CD4-positive, CD25-positive, alpha-beta regulatory T cell (primary cell): ENCODE results near the gene AP5Z1. TPM values are rescaled to one million over a fixed set of nuclear protein-coding genes. Genes with fewer than 3 reads are reported as not detected.

Experiments
- ATAC-seq, 2 donors: fragments of 150-1000 bp; cut with Tn5 transposase; one replicate each; pipeline ENCODE4 v1.10.0; 2021; ENCODE audit warnings: low read depth in 2 of 2, moderate number of reproducible peaks in 2 of 2, moderate library complexity in 1 of 2
- DNase-seq, 3 donors: peaks; one replicate each; pipeline versions ENCODE4 v3.0.0 to v3.0.0-alpha.2; 2012 to 2022; ENCODE audit warnings: mixed read lengths in 1 of 3
- H3K27ac ChIP-seq: one replicate; pipeline ENCODE4 v1.7.0; 2013; ENCODE audit warnings: mild to moderate bottlenecking, low read length; ENCODE audit not compliant: insufficient read depth, poor library complexity, severe bottlenecking
- H3K27me3 ChIP-seq: one replicate; pipeline ENCODE4 v1.7.0; 2013; ENCODE audit warnings: low read length; ENCODE audit not compliant: control insufficient read depth, insufficient read depth
- H3K36me3 ChIP-seq: one replicate; pipeline ENCODE4 v1.7.0; 2013; ENCODE audit warnings: mild to moderate bottlenecking, low read length, moderate library complexity; ENCODE audit not compliant: control insufficient read depth, insufficient read depth
- H3K4me1 ChIP-seq: 2 replicates; pipeline ENCODE4 v1.7.0; 2013; ENCODE audit warnings: mild to moderate bottlenecking, low read length; ENCODE audit not compliant: insufficient read depth, control insufficient read depth, poor library complexity, severe bottlenecking
- H3K4me3 ChIP-seq: one replicate; pipeline ENCODE4 v1.7.0; 2013; ENCODE audit warnings: low read depth, mild to moderate bottlenecking, low read length, moderate library complexity
- H3K9me3 ChIP-seq, 2 experiments: 1 replicate in 1 of 2; 2 replicates in 1 of 2; pipeline ENCODE4 v1.7.0; 2013; ENCODE audit warnings: low read length in 2 of 2, mild to moderate bottlenecking in 1 of 2, moderate library complexity in 1 of 2; ENCODE audit not compliant: control insufficient read depth in 2 of 2
- H3K27ac Mint-ChIP-seq, 3 donors: one replicate each; pipeline ENCODE4 v1.8.0; 2020 to 2022; ENCODE audit warnings: mild to moderate bottlenecking in 3 of 3, mixed read lengths in 3 of 3, moderate library complexity in 2 of 3
- H3K27me3 Mint-ChIP-seq: one replicate; pipeline ENCODE4 v1.8.0; 2022; ENCODE audit warnings: mild to moderate bottlenecking, mixed read lengths
- H3K36me3 Mint-ChIP-seq: one replicate; pipeline ENCODE4 v1.8.0; 2020; ENCODE audit warnings: mixed read lengths
- H3K4me1 Mint-ChIP-seq, 4 donors: one replicate each; pipeline ENCODE4 v1.8.0; 2020 to 2022; ENCODE audit warnings: mixed read lengths in 4 of 4, mild to moderate bottlenecking in 1 of 4
- H3K4me3 Mint-ChIP-seq, 4 donors: one replicate each; pipeline ENCODE4 v1.8.0; 2020 to 2022; ENCODE audit warnings: mild to moderate bottlenecking in 4 of 4, mixed read lengths in 4 of 4, moderate library complexity in 3 of 4
- H3K9me3 Mint-ChIP-seq, 7 donors: one replicate each; pipeline ENCODE4 v1.8.0; 2020 to 2022; ENCODE audit warnings: mixed read lengths in 7 of 7, mild to moderate bottlenecking in 3 of 7, moderate library complexity in 2 of 7
- polyA plus RNA-seq, 4 donors: library from polyadenylated mRNA; unstranded; fragments of 300-500 nt; fragmentation: Illumina TruSeq; gene quantifications; one replicate each; pipeline ENCODE4 v1.2.3, GENCODE V29; 2021
- total RNA-seq: library from RNA; stranded (reverse); gene quantifications from one replicate; pipeline ENCODE4 v1.2.3, GENCODE V29; 2022

Gene AP5Z1
- total and polyA plus RNA-seq, 5 donors from 2014 or later, result 36.3 to 130 (median 47.1) TPM

DNA sequence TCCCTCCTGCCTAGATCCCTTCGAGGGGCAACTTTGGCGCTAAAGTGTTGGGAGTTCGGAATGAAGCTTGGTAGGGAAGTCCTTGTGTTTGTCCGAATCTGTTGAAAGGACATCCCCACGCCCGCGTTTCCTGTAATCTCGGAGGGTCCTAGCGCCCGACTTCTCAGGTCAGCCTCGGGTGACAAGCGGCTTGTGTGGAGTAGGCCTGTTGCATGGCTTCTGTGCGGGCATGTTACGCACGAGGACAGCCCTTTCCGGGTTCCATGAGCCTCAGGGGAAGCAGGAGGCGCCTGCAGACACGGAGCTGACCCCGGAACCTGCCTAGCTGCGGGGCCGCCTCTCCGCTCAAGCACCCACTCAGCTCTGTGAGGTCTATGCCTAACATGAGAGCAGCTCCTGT, 28.4 kb upstream of the AP5Z1 start:
- H3K27me3 ChIP-seq, result no peaks in the 10 kb centered on the region
- no peaks in the 10 kb centered on the region for H3K9me3 ChIP-seq
- peak overlapping the region; percentile 84 for H3K27ac ChIP-seq
- peaks cover 41% of the 10 kb centered on the region for H3K4me1 ChIP-seq
- Mint-ChIP-seq H3K27me3 (no peaks in the 10 kb centered on the region), H3K9me3 (no peaks in the 10 kb centered on the region), H3K4me3 (peak overlapping the region in 3 of 4 donors; percentile 21 to 57 (median 35)), H3K27ac (peak overlapping the region; percentile 67 to 91 (median 75)), H3K36me3 (peaks cover 15% of the 10 kb centered on the region), H3K4me1 (peaks cover 23 to 69% (median 40%) of the 10 kb centered on the region in 4 donors)
- DNase-seq (no peak), ATAC-seq (no peak)
- H3K36me3 ChIP-seq, result peaks cover 11% of the 10 kb centered on the region
- H3K4me3 ChIP-seq, result no peak overlapping the region

DNA sequence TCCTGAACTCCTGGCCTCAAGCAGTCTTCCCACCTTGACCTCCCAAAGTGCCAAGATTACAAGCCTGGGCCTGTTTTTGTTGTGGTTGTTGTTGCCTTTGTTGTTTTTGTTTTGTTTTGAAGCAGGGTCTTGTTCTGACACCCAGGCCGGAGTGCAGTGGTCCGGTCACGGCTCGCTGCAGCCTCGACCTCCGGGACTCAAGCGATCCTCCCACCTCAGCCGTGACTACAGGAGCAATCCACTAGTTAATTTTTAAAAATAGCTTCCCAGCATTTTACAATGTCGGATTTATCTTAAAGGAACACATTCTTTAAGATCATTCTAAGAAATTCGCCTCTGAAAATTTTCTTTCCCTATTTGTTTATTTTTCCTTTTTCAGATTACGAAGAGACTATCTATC, 27.7 kb upstream of the AP5Z1 start:
- Mint-ChIP-seq H3K4me1 (peaks cover 23 to 65% (median 39%) of the 10 kb centered on the region in 4 donors), H3K4me3 (peak overlapping the region; percentile 27 to 82 (median 62))
- H3K4me1 ChIP-seq, result peaks cover 41% of the 10 kb centered on the region

DNA sequence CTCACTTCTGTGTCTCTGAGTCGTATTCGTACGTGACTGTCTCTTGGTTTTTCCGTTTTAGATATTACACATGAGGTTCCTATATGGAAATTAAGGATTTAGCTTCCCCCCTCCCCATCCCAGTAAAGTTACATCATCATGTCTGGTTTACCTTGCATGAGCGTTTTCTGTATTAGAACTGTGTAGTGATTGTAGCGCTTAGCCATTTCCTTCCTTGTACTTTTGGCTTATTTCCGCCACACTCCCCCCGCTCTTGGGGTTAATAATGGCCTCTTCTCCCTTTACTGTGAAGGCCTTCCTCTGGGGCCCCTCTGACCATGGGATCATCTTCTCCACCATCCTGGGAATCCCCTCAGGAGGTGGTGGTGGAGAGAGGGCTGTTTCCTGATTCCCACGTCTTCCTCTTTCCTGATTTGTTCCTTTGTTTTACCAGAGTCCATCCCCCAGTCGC, 27.2 kb upstream of the AP5Z1 start:
- H3K9me3 Mint-ChIP-seq, result no peaks in the 10 kb centered on the region
- ATAC-seq, result no peak
- H3K4me1 ChIP-seq, result peaks cover 44% of the 10 kb centered on the region
- H3K36me3 Mint-ChIP-seq, result peaks cover 14% of the 10 kb centered on the region
- no peak overlapping the region for H3K4me3 ChIP-seq
- H3K4me1 Mint-ChIP-seq, result peaks cover 23 to 65% (median 41%) of the 10 kb centered on the region in 4 donors
- H3K9me3 ChIP-seq, result no peaks in the 10 kb centered on the region
- no peaks in the 10 kb centered on the region for H3K27me3 ChIP-seq
- no peaks in the 10 kb centered on the region for H3K27me3 Mint-ChIP-seq
- H3K27ac Mint-ChIP-seq, result peak overlapping the region; percentile 82 to 94 (median 91)
- peak overlapping the region; percentile 50 for H3K27ac ChIP-seq
- DNase-seq, result no peak
- peak overlapping the region; percentile 56 to 82 (median 71) for H3K4me3 Mint-ChIP-seq
- H3K36me3 ChIP-seq, result no peaks in the 10 kb centered on the region

More for the DNA sequence above, 27.7 kb upstream of the AP5Z1 start:
- H3K27ac Mint-ChIP-seq, result peak overlapping the region; percentile 81 to 94 (median 91)
- Histone ChIP-seq H3K4me3 (no peak overlapping the region), H3K9me3 (no peaks in the 10 kb centered on the region), H3K27me3 (no peaks in the 10 kb centered on the region), H3K27ac (peak overlapping the region; percentile 84), H3K36me3 (peaks cover 4% of the 10 kb centered on the region)
- H3K27me3 Mint-ChIP-seq, result no peaks in the 10 kb centered on the region
- DNase-seq (no peak), ATAC-seq (no peak)
- peaks cover 14% of the 10 kb centered on the region for H3K36me3 Mint-ChIP-seq
- H3K9me3 Mint-ChIP-seq, result no peaks in the 10 kb centered on the region

DNA sequence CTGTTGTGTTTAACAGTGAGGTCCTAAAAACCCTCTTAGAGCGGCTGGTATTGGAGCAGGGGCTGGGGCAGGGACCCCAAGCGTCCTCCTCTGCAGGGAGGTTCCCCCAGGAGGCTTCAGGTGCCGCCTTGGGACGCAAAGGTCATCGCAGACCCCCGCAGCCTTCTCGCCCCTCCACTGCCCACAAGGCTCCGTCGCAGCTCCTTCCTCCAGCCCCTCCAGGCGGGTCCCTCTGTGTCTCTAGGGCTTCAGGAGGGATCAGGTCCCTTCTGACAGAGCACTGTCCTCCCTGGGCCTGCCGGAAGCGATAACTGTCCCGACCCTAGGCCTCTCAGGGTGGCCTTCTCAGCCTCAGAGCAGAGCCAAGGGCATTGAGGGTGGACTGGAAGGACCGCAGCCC, 26.1 kb upstream of the AP5Z1 start:
- Mint-ChIP-seq H3K27me3 (no peaks in the 10 kb centered on the region), H3K4me3 (peak overlapping the region in 3 of 4 donors; percentile 52 to 81 (median 58)), H3K27ac (peak overlapping the region in 2 of 3 donors; percentile 69 to 94), H3K9me3 (no peaks in the 10 kb centered on the region), H3K4me1 (peaks cover 19 to 60% (median 35%) of the 10 kb centered on the region in 4 donors), H3K36me3 (peaks cover 16% of the 10 kb centered on the region)
- Histone ChIP-seq H3K9me3 (no peaks in the 10 kb centered on the region), H3K4me3 (no peak overlapping the region), H3K4me1 (peaks cover 50% of the 10 kb centered on the region), H3K27ac (no peak overlapping the region), H3K36me3 (peaks cover 2% of the 10 kb centered on the region), H3K27me3 (no peaks in the 10 kb centered on the region)
- no peak for DNase-seq
- ATAC-seq, result no peak

DNA sequence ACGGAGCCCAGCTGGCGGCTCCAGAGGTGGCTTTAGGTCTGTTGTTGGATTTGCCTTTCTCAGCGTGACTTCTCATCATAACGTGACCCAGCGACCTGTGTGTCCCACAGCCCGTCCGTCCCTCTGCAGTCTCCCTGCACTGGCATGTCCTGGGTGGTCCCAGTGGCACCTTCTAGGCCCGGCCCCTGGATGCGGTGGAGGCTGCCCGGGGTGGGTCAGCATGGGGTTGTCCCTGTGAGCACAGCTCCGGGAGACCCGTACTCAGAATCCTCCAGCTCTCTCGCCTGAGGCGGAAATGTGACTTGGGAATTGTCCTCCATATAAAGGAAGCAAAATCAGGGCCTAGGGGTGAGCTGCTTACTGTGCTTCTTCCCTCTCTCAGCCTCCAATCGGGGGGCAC, 25.6 kb upstream of the AP5Z1 start:
- H3K4me1 ChIP-seq, result peaks cover 46% of the 10 kb centered on the region
- ATAC-seq (no peak), DNase-seq (no peak)
- peaks cover 6% of the 10 kb centered on the region for H3K36me3 ChIP-seq
- Mint-ChIP-seq H3K9me3 (no peaks in the 10 kb centered on the region), H3K4me3 (no peak overlapping the region), H3K27me3 (no peaks in the 10 kb centered on the region), H3K4me1 (peaks cover 15 to 57% (median 33%) of the 10 kb centered on the region in 4 donors), H3K27ac (no peak overlapping the region), H3K36me3 (peaks cover 15% of the 10 kb centered on the region)
- no peaks in the 10 kb centered on the region for H3K9me3 ChIP-seq
- H3K4me3 ChIP-seq, result no peak overlapping the region
- H3K27ac ChIP-seq, result no peak overlapping the region
- H3K27me3 ChIP-seq, result no peaks in the 10 kb centered on the region

DNA sequence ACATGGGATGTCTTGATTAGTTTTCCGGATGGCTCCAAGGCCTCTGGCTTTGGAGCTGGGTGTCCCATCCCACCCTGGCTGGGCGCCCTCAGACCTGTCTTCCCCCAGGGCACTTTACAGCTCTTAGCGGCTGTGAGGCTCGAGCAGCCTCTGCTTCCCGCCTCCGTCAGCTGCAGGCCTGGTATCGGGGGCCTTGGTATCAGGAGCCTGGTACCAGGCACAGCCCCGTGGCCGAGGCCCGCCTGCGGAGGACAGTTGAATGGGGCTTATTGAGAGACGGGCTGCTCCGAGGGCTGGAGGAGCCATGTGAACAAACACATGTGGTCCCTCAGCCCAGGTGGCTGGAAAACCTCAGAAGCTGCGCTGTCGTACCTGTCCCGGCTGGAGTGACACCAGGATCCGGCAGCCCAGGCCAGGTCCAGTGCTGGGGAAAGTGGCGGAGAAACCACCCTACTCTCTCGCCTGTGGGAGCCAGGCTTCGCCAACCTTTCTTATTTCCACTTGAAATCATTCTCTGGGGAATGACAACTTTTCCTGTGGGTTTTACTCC, 23.9 kb upstream of the AP5Z1 start:
- Mint-ChIP-seq H3K4me1 (peaks cover 0 to 41% (median 22%) of the 10 kb centered on the region in 4 donors), H3K27ac (no peak overlapping the region), H3K4me3 (no peak overlapping the region), H3K9me3 (no peaks in the 10 kb centered on the region), H3K27me3 (no peaks in the 10 kb centered on the region), H3K36me3 (peaks cover 18% of the 10 kb centered on the region)
- peaks cover 18% of the 10 kb centered on the region for H3K36me3 ChIP-seq
- ATAC-seq (no peak), DNase-seq (no peak)
- no peak overlapping the region for H3K27ac ChIP-seq
- no peaks in the 10 kb centered on the region for H3K27me3 ChIP-seq
- H3K4me3 ChIP-seq, result no peak overlapping the region
- no peaks in the 10 kb centered on the region for H3K9me3 ChIP-seq
- H3K4me1 ChIP-seq, result peaks cover 29% of the 10 kb centered on the region

DNA sequence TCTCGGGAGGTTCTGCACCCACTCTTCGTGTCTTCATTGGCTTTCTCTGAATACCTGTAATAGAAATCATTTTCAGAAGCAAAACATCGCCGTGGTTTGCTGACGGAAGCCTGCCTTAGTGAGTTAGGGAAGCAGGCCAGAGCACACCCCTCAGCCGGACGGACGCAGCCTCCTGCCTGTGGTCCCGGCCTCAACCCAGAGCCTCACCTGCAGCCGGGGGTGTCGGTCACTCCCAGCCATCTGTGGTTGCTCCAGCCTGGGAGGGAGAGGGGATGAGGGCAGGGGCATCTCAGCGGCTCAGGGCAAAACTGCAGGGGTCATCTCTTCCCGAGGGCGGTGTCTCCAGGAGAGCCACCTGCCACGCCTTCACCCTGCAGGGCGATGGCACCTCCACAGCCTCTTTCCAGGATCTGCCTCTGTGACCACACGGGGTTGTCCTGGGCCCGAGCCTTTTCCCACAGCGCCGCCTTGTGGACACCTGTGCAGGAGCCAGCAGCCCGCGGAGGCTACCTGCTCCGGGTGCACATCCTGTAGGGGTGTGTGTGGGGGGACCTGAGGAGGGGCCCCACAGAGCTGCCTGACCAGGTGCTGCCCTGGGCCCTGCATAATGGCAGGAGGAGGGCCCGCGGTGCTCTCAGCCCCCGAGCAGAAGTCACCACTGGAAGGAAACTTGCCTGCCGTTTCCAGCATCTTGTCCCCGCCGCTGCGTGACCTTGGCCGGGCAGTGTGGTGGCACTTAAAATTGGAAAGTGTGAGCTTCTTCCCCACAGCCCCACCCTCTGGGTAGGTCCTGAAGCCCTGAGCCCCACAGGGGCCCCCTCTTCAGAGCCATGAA, 21.6 kb upstream of the AP5Z1 start:
- Histone ChIP-seq H3K27ac (no peak overlapping the region), H3K27me3 (no peaks in the 10 kb centered on the region), H3K4me3 (no peak overlapping the region), H3K36me3 (peaks cover 38% of the 10 kb centered on the region), H3K4me1 (peaks cover 13% of the 10 kb centered on the region), H3K9me3 (no peaks in the 10 kb centered on the region)
- peak overlapping the region in 1 of 4 donors; percentile 38 for H3K4me3 Mint-ChIP-seq
- H3K9me3 Mint-ChIP-seq, result no peaks in the 10 kb centered on the region
- H3K36me3 Mint-ChIP-seq, result peaks cover 21% of the 10 kb centered on the region
- DNase-seq (peak; percentile 69 to 82 (median 79)), ATAC-seq (peak; percentile 89 to 90)
- H3K27ac Mint-ChIP-seq, result peak overlapping the region in 1 of 3 donors; percentile 55
- peaks cover 0 to 20% (median 10%) of the 10 kb centered on the region in 4 donors for H3K4me1 Mint-ChIP-seq
- H3K27me3 Mint-ChIP-seq, result no peaks in the 10 kb centered on the region
